Endothelial cell of umbilical vein (primary cell): Measurements from ENCODE around the gene MLYCD. TPM values are rescaled to one million over a fixed set of nuclear protein-coding genes. Genes with fewer than 3 reads are reported as not detected.

Source experiments
- BruUV-seq: library from RNA; stranded (reverse); fragments of 400-500 nt; replicated peaks from 2 replicates; lab custom pipeline; 2021; lab: Mats Ljungman, UMichigan
- CTCF ChIA-PET: fragments of 300-600, 350-600 bp; sonication (Branson Sonifier 250); formaldehyde crosslinking; loops from one replicate; lab custom pipeline; 2021; ENCODE audit warnings: antibody characterized with exemption, inconsistent platforms; lab: Charles Lee
- POLR2A ChIA-PET: fragments of 300-600, 350-600 bp; sonication (Branson Sonifier 250); formaldehyde crosslinking; loops from one replicate; lab custom pipeline; 2021; ENCODE audit warnings: antibody characterized with exemption, inconsistent platforms; lab: Charles Lee
- DNase-seq: peaks from one replicate; pipeline ENCODE4 v3.0.0-alpha.2; 2011; ENCODE audit warnings: low read depth, low spot score
- FAIRE-seq: peaks from 2 replicates; lab custom pipeline; 2011; peaks lifted over from hg19 to GRCh38; lab: Jason Lieb, UNC
- H2AFZ ChIP-seq: 2 replicates; pipeline ENCODE4 v1.6.0; 2012; ENCODE audit warnings: low read depth, low read length, control low read depth, inconsistent platforms
- H3K27ac ChIP-seq: 2 replicates; pipeline ENCODE4 v1.5.1; 2011; ENCODE audit warnings: low read depth, mild to moderate bottlenecking, control low read depth, low read length, moderate library complexity; ENCODE audit not compliant: insufficient read depth
- H3K27me3 ChIP-seq, 2 experiments: 2 replicates each; pipeline versions ENCODE4 v1.6.0 to v1.6.1; 2011; ENCODE audit warnings: low read length in 2 of 2, mixed read lengths in 1 of 2; ENCODE audit not compliant: control insufficient read depth in 2 of 2, insufficient read depth in 2 of 2
- H3K36me3 ChIP-seq, 2 experiments: 2 replicates in 1 of 2; 3 replicates in 1 of 2; pipeline ENCODE4 v1.5.1; 2011; ENCODE audit warnings: low read length in 2 of 2, mild to moderate bottlenecking in 1 of 2, moderate library complexity in 1 of 2; ENCODE audit not compliant: control insufficient read depth in 2 of 2, insufficient read depth in 2 of 2; ENCODE audit errors: extremely low read depth in 1 of 2
- H3K4me1 ChIP-seq: 3 replicates; pipeline ENCODE4 v1.5.1; 2011; ENCODE audit warnings: mild to moderate bottlenecking, low read length; ENCODE audit not compliant: control insufficient read depth, insufficient read depth; ENCODE audit errors: extremely low read depth
- H3K4me2 ChIP-seq: 2 replicates; pipeline ENCODE4 v1.6.1; 2011; ENCODE audit warnings: low read length, control low read depth, mixed read lengths; ENCODE audit not compliant: insufficient read depth
- H3K4me3 ChIP-seq, 3 experiments: fragments of 200-600 bp in 1 of 3; sonication (generic), shearing (Covaris generic) in 1 of 3; replicated peaks in 1 of 3; 2 replicates each; pipeline ENCODE4 v1.5.1; 2011 to 2016; ENCODE audit warnings: control low read depth in 3 of 3, low read length in 3 of 3, mild to moderate bottlenecking in 2 of 3, inconsistent platforms in 1 of 3, low read depth in 1 of 3, moderate library complexity in 1 of 3; ENCODE audit not compliant: insufficient read depth in 1 of 3
- H3K79me2 ChIP-seq: 2 replicates; pipeline ENCODE4 v1.6.0; 2012; ENCODE audit warnings: low read length, inconsistent platforms; ENCODE audit not compliant: control insufficient read depth, insufficient read depth
- H3K9ac ChIP-seq: replicated peaks from 2 replicates; pipeline ENCODE3; 2011; ENCODE audit warnings: low read length, control low read depth; ENCODE audit not compliant: insufficient read depth; ENCODE audit errors: extremely low read depth
- H3K9me1 ChIP-seq: replicated peaks from 3 replicates; pipeline ENCODE4 v1.6.0; 2011; ENCODE audit warnings: mild to moderate bottlenecking, low read length; ENCODE audit not compliant: control insufficient read depth, insufficient read depth; ENCODE audit errors: extremely low read depth
- H3K9me3 ChIP-seq: replicated peaks from 2 replicates; pipeline ENCODE4 v1.5.1; 2012; ENCODE audit warnings: low read length, inconsistent platforms; ENCODE audit not compliant: control insufficient read depth, insufficient read depth
- H4K20me1 ChIP-seq: replicated peaks from 2 replicates; pipeline ENCODE3; 2011; ENCODE audit warnings: mild to moderate bottlenecking, low read length; ENCODE audit not compliant: control insufficient read depth, insufficient read depth; ENCODE audit errors: extremely low read depth
- FOS ChIP-seq: IDR thresholded peaks from 2 replicates; pipeline ENCODE4 v1.6.1; 2011; ENCODE audit warnings: mild to moderate bottlenecking, low read length, moderate library complexity, borderline replicate concordance; ENCODE audit not compliant: insufficient read depth
- GATA2 ChIP-seq: IDR thresholded peaks from 2 replicates; pipeline ENCODE4 v1.7.0; 2011; ENCODE audit warnings: low read depth, mild to moderate bottlenecking, moderate library complexity, mixed read lengths, low read length; ENCODE audit not compliant: insufficient read length, insufficient read depth
- JUN ChIP-seq: IDR thresholded peaks from 2 replicates; pipeline ENCODE4 v1.6.1; 2011; ENCODE audit warnings: borderline replicate concordance, low read depth; ENCODE audit not compliant: insufficient read length, insufficient read depth
- MAX ChIP-seq: IDR thresholded peaks from 2 replicates; pipeline ENCODE4 v1.6.1; 2011; ENCODE audit not compliant: insufficient read depth, insufficient read length
- MYC ChIP-seq: IDR thresholded peaks from one replicate; pipeline ENCODE4 v1.6.1; 2011; ENCODE audit warnings: mild to moderate bottlenecking, low read depth, low read length
- POLR2A ChIP-seq: IDR thresholded peaks from 2 replicates; pipeline ENCODE4 v1.6.1; 2012; ENCODE audit warnings: low read depth, mild to moderate bottlenecking, control low read depth, low read length
- POLR2AphosphoS5 ChIP-seq: IDR thresholded peaks from 2 replicates; pipeline ENCODE4 v1.6.1; 2012; ENCODE audit warnings: low read depth, mild to moderate bottlenecking, control low read depth, low read length, moderate library complexity; ENCODE audit not compliant: insufficient read depth
- dilution Hi-C: fragments of 300-500 bp; cut with MboI; formaldehyde crosslinking; loops from one replicate; pipeline ENCODE4 v1.15.0; 2019; ENCODE audit warnings: low sequenced_read_pairs; ENCODE audit not compliant: extremely low pct_ligation_motif_present
- intact Hi-C: fragments of 100-400 bp; cut with micrococcal nuclease; formaldehyde crosslinking; loops from one replicate; pipeline ENCODE4 v1.10.0; 2022
- polyA plus RNA-seq, 4 experiments: library from polyadenylated mRNA; depleted of rRNA in 3 of 4; stranded (reverse) in 3 of 4; unstranded in 1 of 4; fragments of >200 nt; gene quantifications; 2 replicates each; pipeline versions ENCODE4 v1.2.1 to v1.2.3, GENCODE V29; 2011 to 2012; ENCODE audit warnings: missing spikeins in 1 of 4
- total RNA-seq: library from RNA; stranded (reverse); gene quantifications from 2 replicates; pipeline ENCODE4 v1.2.3, GENCODE V29; 2021

Gene MLYCD
- total and polyA plus RNA-seq, 2 donors (not counting 3 experiments of a cell fraction or from before 2014, with no cell fraction given) = 2.0 to 3.4 TPM

GRCh38 chr16:83928341-83929055, 29.6 kb downstream of the MLYCD start:
- no peaks in the 10 kb centered on the region for H3K27me3 ChIP-seq
- dilution Hi-C loops = no loop called here
- POLR2A ChIA-PET = no interaction called here
- no peak overlapping the region for H3K4me3 ChIP-seq
- no peak overlapping the region for H3K9ac ChIP-seq
- H3K9me3 ChIP-seq = no peaks in the 10 kb centered on the region
- DNase-seq (no peak), FAIRE-seq (no peak)
- no peaks in the 10 kb centered on the region for H3K36me3 ChIP-seq
- CTCF ChIA-PET = interaction anchor here (0.6 to 2.9 kb wide), 7 partner anchors 13 to 258 kb away, joined by 3 to 14 read pairs (median 6); partner anchors contain the start of genes MLYCD, OSGIN1 and TAF1C
- H3K4me2 ChIP-seq = no peak overlapping the region
- intact Hi-C loops = no loop called here
- peaks cover 3% of the 10 kb centered on the region for H3K4me1 ChIP-seq
- TF ChIP-seq FOS = no peak
- TF ChIP-seq JUN = no peak
- TF ChIP-seq POLR2A = no peak
- TF ChIP-seq MAX = no peak
- TF ChIP-seq MYC = no peak
- TF ChIP-seq POLR2AphosphoS5 = no peak
- no peak for TF ChIP-seq GATA2
- H3K9me1 ChIP-seq = no peaks in the 10 kb centered on the region
- H4K20me1 ChIP-seq = no peaks in the 10 kb centered on the region
- no peaks in the 10 kb centered on the region for H3K79me2 ChIP-seq
- H3K27ac ChIP-seq = no peak overlapping the region
- no TSS peak for BruUV-seq
- no peak overlapping the region for H2AFZ ChIP-seq
